ENCODE results near the gene GFM2. TPM values are rescaled to one million over a fixed set of nuclear protein-coding genes. Genes with fewer than 3 reads are reported as not detected.

The GFM2 gene
- total and polyA plus RNA-seq, 2 donors (not counting 1 experiment from before 2014, with no cell fraction given) = 30.2 to 51.7 TPM

DNA sequence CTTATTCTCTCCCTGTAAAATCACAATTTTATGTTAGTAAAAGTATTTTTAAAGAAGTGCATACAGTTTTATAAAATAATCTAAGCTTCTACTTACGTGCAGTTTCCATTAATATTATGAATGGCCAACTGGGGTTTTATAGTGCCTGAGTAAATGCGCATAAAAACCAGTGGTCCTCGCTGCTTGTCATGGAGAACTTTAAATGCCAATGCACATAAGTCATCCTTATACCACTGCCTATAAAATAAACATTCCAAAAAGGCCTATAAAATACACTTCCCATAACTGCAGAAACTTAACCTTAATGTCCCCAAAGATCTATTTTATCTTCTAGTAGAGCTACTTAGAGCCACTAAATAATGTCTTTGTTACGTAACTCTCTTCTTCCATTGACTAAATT is 28.5 kb downstream of the GFM2 start:
- Histone ChIP-seq H2AFZ (ENCODE audit: low read length) (no peak overlapping the region), H3K79me2 (ENCODE audit: control insufficient read depth, insufficient read depth, low read length) (no peaks in the 10 kb centered on the region), H4K20me1 (ENCODE audit: control insufficient read depth, extremely low read depth, insufficient read depth, low read length) (no peaks in the 10 kb centered on the region), H3K9ac (ENCODE audit: insufficient read depth, low read length) (no peak overlapping the region), H3K36me3 (ENCODE audit: control insufficient read depth, insufficient read depth, low read length) (peaks cover 3% of the 10 kb centered on the region), H3K4me1 (ENCODE audit: control insufficient read depth, extremely low read depth, insufficient read depth, low read length) (no peaks in the 10 kb centered on the region), H3K27me3 (ENCODE audit: control insufficient read depth, insufficient read depth, low read length) (no peaks in the 10 kb centered on the region), H3K9me3 (ENCODE audit: control insufficient read depth, insufficient read depth, low read depth, low read length) (no peaks in the 10 kb centered on the region), H3K27ac (ENCODE audit: insufficient read depth, low read length) (no peak overlapping the region), H3K4me2 (ENCODE audit: extremely low read depth, insufficient read depth, low read length) (no peak overlapping the region), H3K4me3 (replicated peaks in 1 of 4; ENCODE audit: control extremely low read depth in 1 of 4, insufficient read depth in 1 of 4, low read depth in 3 of 4, low read length in 4 of 4) (no peak overlapping the region)
- DNase-seq (ENCODE audit: low read depth in 2 of 2) = no peak
- no peak for TF ChIP-seq EZH2 (IDR thresholded peaks at IDR 0.05; ENCODE audit: low read length, missing control alignments)
- TF ChIP-seq, protein P1, sequence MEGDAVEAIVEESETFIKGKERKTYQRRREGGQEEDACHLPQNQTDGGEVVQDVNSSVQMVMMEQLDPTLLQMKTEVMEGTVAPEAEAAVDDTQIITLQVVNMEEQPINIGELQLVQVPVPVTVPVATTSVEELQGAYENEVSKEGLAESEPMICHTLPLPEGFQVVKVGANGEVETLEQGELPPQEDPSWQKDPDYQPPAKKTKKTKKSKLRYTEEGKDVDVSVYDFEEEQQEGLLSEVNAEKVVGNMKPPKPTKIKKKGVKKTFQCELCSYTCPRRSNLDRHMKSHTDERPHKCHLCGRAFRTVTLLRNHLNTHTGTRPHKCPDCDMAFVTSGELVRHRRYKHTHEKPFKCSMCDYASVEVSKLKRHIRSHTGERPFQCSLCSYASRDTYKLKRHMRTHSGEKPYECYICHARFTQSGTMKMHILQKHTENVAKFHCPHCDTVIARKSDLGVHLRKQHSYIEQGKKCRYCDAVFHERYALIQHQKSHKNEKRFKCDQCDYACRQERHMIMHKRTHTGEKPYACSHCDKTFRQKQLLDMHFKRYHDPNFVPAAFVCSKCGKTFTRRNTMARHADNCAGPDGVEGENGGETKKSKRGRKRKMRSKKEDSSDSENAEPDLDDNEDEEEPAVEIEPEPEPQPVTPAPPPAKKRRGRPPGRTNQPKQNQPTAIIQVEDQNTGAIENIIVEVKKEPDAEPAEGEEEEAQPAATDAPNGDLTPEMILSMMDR (conservative IDR thresholded peaks at IDR 0.05 in 1 of 2, IDR thresholded peaks at IDR 0.05 in 1 of 2; ENCODE audit: low read depth in 1 of 2, low read length in 2 of 2) = no peak

DNA sequence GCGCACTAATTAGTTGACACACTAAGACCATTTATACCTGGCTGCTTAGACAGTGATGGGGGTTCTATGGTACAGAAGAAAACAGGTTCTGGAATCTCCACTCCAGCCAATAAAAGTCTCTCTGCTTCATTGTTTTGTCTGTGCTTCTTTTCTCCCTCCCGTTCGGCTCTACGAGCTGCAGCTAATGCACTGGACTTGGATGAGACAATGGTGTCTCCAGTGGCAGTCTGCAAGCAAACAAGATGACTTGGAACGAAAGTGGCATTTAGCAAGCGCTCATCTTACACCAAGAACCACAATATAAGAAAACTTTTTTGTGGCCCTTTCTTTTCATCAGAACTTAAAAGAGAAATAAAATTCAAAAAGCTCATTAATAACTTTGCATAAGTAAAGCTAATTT is 30.2 kb downstream of the GFM2 start:
- H3K4me3 ChIP-seq (replicated peaks in 1 of 4; ENCODE audit: control extremely low read depth in 1 of 4, insufficient read depth in 1 of 4, low read depth in 3 of 4, low read length in 4 of 4) = no peak overlapping the region
- H3K9ac ChIP-seq (ENCODE audit: insufficient read depth, low read length) = no peak overlapping the region
- TF ChIP-seq, protein P1 (conservative IDR thresholded peaks at IDR 0.05 in 1 of 2, IDR thresholded peaks at IDR 0.05 in 1 of 2; ENCODE audit: low read depth in 1 of 2, low read length in 2 of 2) = no peak
- no peak for TF ChIP-seq EZH2 (IDR thresholded peaks at IDR 0.05; ENCODE audit: low read length, missing control alignments)
- H3K4me2 ChIP-seq (ENCODE audit: extremely low read depth, insufficient read depth, low read length) = no peak overlapping the region
- no peak for DNase-seq (ENCODE audit: low read depth in 2 of 2)
- H3K36me3 ChIP-seq (ENCODE audit: control insufficient read depth, insufficient read depth, low read length) = peaks cover 3% of the 10 kb centered on the region
- H3K4me1 ChIP-seq (ENCODE audit: control insufficient read depth, extremely low read depth, insufficient read depth, low read length) = no peaks in the 10 kb centered on the region
- no peak overlapping the region for H3K27ac ChIP-seq (ENCODE audit: insufficient read depth, low read length)
- no peak overlapping the region for H2AFZ ChIP-seq (ENCODE audit: low read length)
- H3K9me3 ChIP-seq (ENCODE audit: control insufficient read depth, insufficient read depth, low read depth, low read length) = no peaks in the 10 kb centered on the region
- no peaks in the 10 kb centered on the region for H3K79me2 ChIP-seq (ENCODE audit: control insufficient read depth, insufficient read depth, low read length)
- H3K27me3 ChIP-seq (ENCODE audit: control insufficient read depth, insufficient read depth, low read length) = no peaks in the 10 kb centered on the region
- H4K20me1 ChIP-seq (ENCODE audit: control insufficient read depth, extremely low read depth, insufficient read depth, low read length) = no peaks in the 10 kb centered on the region

DNA sequence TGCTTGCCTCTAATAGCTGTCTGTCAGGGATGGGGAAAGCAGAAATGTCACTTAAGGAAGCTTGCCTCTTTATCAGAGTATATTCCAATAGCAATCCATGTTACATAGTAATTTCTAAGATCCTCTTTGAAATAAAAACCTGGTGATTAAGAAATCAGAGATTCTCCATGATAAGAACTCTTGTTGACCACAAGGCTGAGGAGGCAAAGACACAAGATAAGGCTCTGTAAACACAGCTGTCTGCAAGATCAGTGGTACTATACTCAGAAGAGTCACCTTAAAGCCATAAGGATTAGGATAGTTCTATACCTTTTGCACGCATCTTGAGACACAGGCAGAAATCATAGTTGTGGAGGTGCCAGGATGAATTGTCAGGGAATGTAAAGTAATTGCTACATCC is 41.6 kb downstream of the GFM2 start:
- Histone ChIP-seq H2AFZ (ENCODE audit: low read length) (no peak overlapping the region), H3K27ac (ENCODE audit: insufficient read depth, low read length) (no peak overlapping the region), H3K36me3 (ENCODE audit: control insufficient read depth, insufficient read depth, low read length) (peaks cover 6% of the 10 kb centered on the region), H3K4me1 (ENCODE audit: control insufficient read depth, extremely low read depth, insufficient read depth, low read length) (no peaks in the 10 kb centered on the region), H3K9me3 (ENCODE audit: control insufficient read depth, insufficient read depth, low read depth, low read length) (no peaks in the 10 kb centered on the region), H4K20me1 (ENCODE audit: control insufficient read depth, extremely low read depth, insufficient read depth, low read length) (no peaks in the 10 kb centered on the region), H3K9ac (ENCODE audit: insufficient read depth, low read length) (no peak overlapping the region), H3K4me3 (replicated peaks in 1 of 4; ENCODE audit: control extremely low read depth in 1 of 4, insufficient read depth in 1 of 4, low read depth in 3 of 4, low read length in 4 of 4) (no peak overlapping the region), H3K4me2 (ENCODE audit: extremely low read depth, insufficient read depth, low read length) (no peak overlapping the region), H3K79me2 (ENCODE audit: control insufficient read depth, insufficient read depth, low read length) (no peaks in the 10 kb centered on the region), H3K27me3 (ENCODE audit: control insufficient read depth, insufficient read depth, low read length) (no peaks in the 10 kb centered on the region)
- TF ChIP-seq, protein P1 (conservative IDR thresholded peaks at IDR 0.05 in 1 of 2, IDR thresholded peaks at IDR 0.05 in 1 of 2; ENCODE audit: low read depth in 1 of 2, low read length in 2 of 2) = no peak
- no peak for TF ChIP-seq EZH2 (IDR thresholded peaks at IDR 0.05; ENCODE audit: low read length, missing control alignments)
- DNase-seq (ENCODE audit: low read depth in 2 of 2) = peak in 1 of 2 donors; percentile 10
